MCF 10A (cell line): ENCODE results near the gene CTH. TPM values are rescaled to one million over a fixed set of nuclear protein-coding genes. Genes with fewer than 3 reads are reported as not detected.

Source experiments
- BruUV-seq: library from RNA; stranded (reverse); fragments of 400-500 nt; replicated peaks from 2 replicates; lab custom pipeline; 2021; lab: Mats Ljungman, UMichigan
- CTCF ChIA-PET: fragments of 300-600 bp; sonication (Branson Sonifier 250); formaldehyde crosslinking; extraction: SDS; loops from one replicate; lab custom pipeline; 2021; ENCODE audit warnings: antibody characterized with exemption, inconsistent platforms; lab: Yijun Ruan, JAX
- POLR2A ChIA-PET: fragments of 300-600, 350-650 bp; sonication (Branson Sonifier 250); formaldehyde crosslinking; extraction: SDS; loops from one replicate; lab custom pipeline; 2020; ENCODE audit warnings: antibody characterized with exemption, inconsistent platforms; lab: Yijun Ruan, JAX
- DNase-seq: peaks from one replicate; pipeline ENCODE4 v3.0.0-alpha.2; 2018; ENCODE audit not compliant: unreplicated experiment
- H3K27ac Mint-ChIP-seq: one replicate; pipeline ENCODE4 v1.8.0; 2022; ENCODE audit warnings: mild to moderate bottlenecking, low read depth, mixed read lengths; ENCODE audit not compliant: unreplicated experiment
- H3K27me3 Mint-ChIP-seq: one replicate; pipeline ENCODE4 v1.8.0; 2022; ENCODE audit warnings: mixed read lengths; ENCODE audit not compliant: insufficient read depth, unreplicated experiment
- H3K36me3 Mint-ChIP-seq: one replicate; pipeline ENCODE4 v1.8.0; 2022; ENCODE audit warnings: mild to moderate bottlenecking, moderate library complexity, mixed read lengths; ENCODE audit not compliant: insufficient read depth, unreplicated experiment
- H3K4me1 Mint-ChIP-seq: one replicate; pipeline ENCODE4 v1.8.0; 2022; ENCODE audit warnings: mixed read lengths; ENCODE audit not compliant: insufficient read depth, unreplicated experiment
- H3K4me3 Mint-ChIP-seq: one replicate; pipeline ENCODE4 v1.8.0; 2022; ENCODE audit warnings: mild to moderate bottlenecking, moderate library complexity, mixed read lengths; ENCODE audit not compliant: unreplicated experiment
- H3K9me3 Mint-ChIP-seq: one replicate; pipeline ENCODE4 v1.8.0; 2022; ENCODE audit warnings: mixed read lengths; ENCODE audit not compliant: unreplicated experiment
- intact Hi-C: fragments of 100-400 bp; cut with micrococcal nuclease; formaldehyde crosslinking; loops from 2 replicates; pipeline ENCODE4 v1.14.1; 2022
- total RNA-seq: library from RNA; stranded (reverse); gene quantifications from 2 replicates; pipeline ENCODE4 v1.2.3, GENCODE V29; 2022
- TF ChIP-seq, protein P1 (sequence below): fragments of 200-600 bp; IDR thresholded peaks from one replicate; pipeline ENCODE4 v1.8.0; 2022; ENCODE audit warnings: antibody characterized with exemption, mild to moderate bottlenecking; ENCODE audit not compliant: unreplicated experiment

Gene CTH
- total RNA-seq, 1 experiment from 2014 or later = 3.4 TPM

DNA sequence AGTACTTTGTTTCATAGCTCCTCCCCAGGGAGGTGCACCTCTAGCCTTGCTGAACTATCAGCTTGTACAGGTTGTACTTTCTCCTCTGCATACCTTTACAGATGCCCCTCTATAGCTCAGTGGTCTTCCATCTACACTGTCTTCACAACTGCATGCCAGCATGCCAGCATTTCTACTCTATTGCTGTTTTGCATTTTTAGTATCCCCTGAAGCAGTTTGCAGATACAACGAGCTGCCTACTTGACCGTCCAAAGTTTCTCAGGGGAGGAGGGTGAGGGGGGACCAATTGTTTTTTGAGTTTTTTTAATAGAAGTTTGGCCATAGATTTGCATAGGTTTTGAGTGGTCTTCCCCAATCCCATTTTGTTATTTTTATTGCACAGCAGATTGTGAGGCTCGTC, 27.6 kb upstream of the CTH start:
- ChIA-PET CTCF (no interaction called here), POLR2A (no interaction called here)
- H3K27me3 Mint-ChIP-seq = no peaks in the 10 kb centered on the region
- TF ChIP-seq, protein P1, sequence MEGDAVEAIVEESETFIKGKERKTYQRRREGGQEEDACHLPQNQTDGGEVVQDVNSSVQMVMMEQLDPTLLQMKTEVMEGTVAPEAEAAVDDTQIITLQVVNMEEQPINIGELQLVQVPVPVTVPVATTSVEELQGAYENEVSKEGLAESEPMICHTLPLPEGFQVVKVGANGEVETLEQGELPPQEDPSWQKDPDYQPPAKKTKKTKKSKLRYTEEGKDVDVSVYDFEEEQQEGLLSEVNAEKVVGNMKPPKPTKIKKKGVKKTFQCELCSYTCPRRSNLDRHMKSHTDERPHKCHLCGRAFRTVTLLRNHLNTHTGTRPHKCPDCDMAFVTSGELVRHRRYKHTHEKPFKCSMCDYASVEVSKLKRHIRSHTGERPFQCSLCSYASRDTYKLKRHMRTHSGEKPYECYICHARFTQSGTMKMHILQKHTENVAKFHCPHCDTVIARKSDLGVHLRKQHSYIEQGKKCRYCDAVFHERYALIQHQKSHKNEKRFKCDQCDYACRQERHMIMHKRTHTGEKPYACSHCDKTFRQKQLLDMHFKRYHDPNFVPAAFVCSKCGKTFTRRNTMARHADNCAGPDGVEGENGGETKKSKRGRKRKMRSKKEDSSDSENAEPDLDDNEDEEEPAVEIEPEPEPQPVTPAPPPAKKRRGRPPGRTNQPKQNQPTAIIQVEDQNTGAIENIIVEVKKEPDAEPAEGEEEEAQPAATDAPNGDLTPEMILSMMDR = no peak
- H3K9me3 Mint-ChIP-seq = no peaks in the 10 kb centered on the region
- no peak overlapping the region for H3K27ac Mint-ChIP-seq
- H3K36me3 Mint-ChIP-seq = no peaks in the 10 kb centered on the region
- intact Hi-C loops = no loop called here
- DNase-seq = no peak
- no peaks in the 10 kb centered on the region for H3K4me1 Mint-ChIP-seq
- no peak overlapping the region for H3K4me3 Mint-ChIP-seq
- no TSS peak for BruUV-seq

DNA sequence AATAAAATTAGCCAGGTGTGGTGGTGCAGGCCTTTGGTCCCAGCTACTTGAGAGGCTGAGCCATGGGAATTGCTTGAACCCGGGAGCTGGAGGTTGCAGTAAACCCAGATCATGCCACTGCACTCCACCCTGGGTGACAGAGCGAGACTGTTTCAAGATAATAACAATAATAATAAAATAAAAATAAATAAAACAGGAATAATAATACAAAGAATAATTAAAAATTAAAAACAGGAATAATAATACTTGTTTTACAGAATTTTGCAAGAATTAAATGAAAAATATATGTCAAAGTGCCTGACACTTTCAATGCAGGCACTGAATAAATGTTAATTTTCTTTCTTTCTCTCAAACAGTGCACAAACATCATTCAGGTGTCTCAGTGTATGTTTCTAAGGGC, 26.5 kb upstream of the CTH start:
- BruUV-seq = no TSS peak
- POLR2A ChIA-PET = no interaction called here
- CTCF ChIA-PET = interaction anchor here (0.6 kb wide), 1 partner anchor 219 kb away, joined by 5 read pairs; no protein-coding TSS in a partner anchor
- Mint-ChIP-seq H3K36me3 (no peaks in the 10 kb centered on the region), H3K4me1 (no peaks in the 10 kb centered on the region), H3K27ac (no peak overlapping the region), H3K9me3 (no peaks in the 10 kb centered on the region), H3K4me3 (no peak overlapping the region), H3K27me3 (no peaks in the 10 kb centered on the region)
- intact Hi-C loops = no loop called here
- TF ChIP-seq, protein P1 = no peak
- no peak for DNase-seq

DNA sequence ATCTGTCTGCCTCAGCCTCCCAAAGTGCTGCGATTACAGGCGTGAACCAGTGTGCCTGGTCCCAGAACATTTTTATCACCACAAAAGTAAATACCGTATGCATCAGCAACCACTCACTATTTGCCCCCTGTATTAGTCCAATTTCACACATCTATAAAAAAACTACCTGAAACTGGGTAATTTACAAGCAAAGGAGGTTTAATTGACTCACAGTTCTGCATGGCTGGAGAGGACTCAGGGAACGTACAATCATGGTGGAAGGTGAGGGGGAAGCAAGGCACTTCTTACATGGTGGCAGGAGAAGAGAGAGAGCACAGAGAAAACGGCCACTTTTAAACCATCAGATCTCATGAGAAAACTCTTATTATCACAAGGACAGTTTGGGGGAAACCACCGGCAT, 25.6 kb upstream of the CTH start:
- BruUV-seq = no TSS peak
- H3K9me3 Mint-ChIP-seq = no peaks in the 10 kb centered on the region
- intact Hi-C loops = no loop called here
- H3K4me1 Mint-ChIP-seq = no peaks in the 10 kb centered on the region
- no peak overlapping the region for H3K27ac Mint-ChIP-seq
- ChIA-PET CTCF (no interaction called here), POLR2A (no interaction called here)
- H3K36me3 Mint-ChIP-seq = no peaks in the 10 kb centered on the region
- H3K4me3 Mint-ChIP-seq = no peak overlapping the region
- TF ChIP-seq, protein P1 = no peak
- H3K27me3 Mint-ChIP-seq = no peaks in the 10 kb centered on the region
- DNase-seq = no peak

DNA sequence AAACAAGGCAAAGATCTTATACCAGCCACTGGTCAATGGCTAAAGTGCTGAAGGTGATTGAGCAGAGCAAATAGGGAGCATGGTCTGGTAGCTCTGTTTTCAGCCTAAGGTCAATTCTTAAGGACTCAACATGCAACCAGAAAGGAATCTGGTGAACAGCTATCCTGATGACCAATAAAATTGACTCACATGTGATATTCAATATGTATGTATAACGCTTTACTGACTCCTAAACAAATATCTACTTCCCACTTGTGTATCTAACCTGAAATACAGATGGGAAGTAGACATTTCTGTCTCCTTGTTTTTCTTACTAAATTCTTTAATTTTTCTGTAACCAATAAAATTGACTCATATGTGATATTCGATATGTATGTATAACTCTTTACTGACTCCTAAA, 24.9 kb upstream of the CTH start:
- DNase-seq = no peak
- no peaks in the 10 kb centered on the region for H3K36me3 Mint-ChIP-seq
- no peaks in the 10 kb centered on the region for H3K27me3 Mint-ChIP-seq
- TF ChIP-seq, protein P1 = no peak
- no peaks in the 10 kb centered on the region for H3K4me1 Mint-ChIP-seq
- no peaks in the 10 kb centered on the region for H3K9me3 Mint-ChIP-seq
- ChIA-PET CTCF (interaction anchor here (0.6 kb wide), 1 partner anchor 695 kb away, joined by 3 read pairs; no protein-coding TSS in a partner anchor), POLR2A (no interaction called here)
- intact Hi-C loops = no loop called here
- H3K27ac Mint-ChIP-seq = no peak overlapping the region
- H3K4me3 Mint-ChIP-seq = no peak overlapping the region
- no TSS peak for BruUV-seq
